ENCODE results near the gene MMP2. TPM values are rescaled to one million over a fixed set of nuclear protein-coding genes. Genes with fewer than 3 reads are reported as not detected.

The MMP2 gene
- total and polyA plus RNA-seq, 8 donors: 17.7 to 206 (median 96.7) TPM

- TF ChIP-seq POLR2AphosphoS5 (IDR thresholded peaks at IDR 0.05): no peak
- TF ChIP-seq, protein P1, sequence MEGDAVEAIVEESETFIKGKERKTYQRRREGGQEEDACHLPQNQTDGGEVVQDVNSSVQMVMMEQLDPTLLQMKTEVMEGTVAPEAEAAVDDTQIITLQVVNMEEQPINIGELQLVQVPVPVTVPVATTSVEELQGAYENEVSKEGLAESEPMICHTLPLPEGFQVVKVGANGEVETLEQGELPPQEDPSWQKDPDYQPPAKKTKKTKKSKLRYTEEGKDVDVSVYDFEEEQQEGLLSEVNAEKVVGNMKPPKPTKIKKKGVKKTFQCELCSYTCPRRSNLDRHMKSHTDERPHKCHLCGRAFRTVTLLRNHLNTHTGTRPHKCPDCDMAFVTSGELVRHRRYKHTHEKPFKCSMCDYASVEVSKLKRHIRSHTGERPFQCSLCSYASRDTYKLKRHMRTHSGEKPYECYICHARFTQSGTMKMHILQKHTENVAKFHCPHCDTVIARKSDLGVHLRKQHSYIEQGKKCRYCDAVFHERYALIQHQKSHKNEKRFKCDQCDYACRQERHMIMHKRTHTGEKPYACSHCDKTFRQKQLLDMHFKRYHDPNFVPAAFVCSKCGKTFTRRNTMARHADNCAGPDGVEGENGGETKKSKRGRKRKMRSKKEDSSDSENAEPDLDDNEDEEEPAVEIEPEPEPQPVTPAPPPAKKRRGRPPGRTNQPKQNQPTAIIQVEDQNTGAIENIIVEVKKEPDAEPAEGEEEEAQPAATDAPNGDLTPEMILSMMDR (IDR thresholded peaks at IDR 0.05): no peak
- no peak for TF ChIP-seq EP300 (IDR thresholded peaks at IDR 0.05)
- no peak for TF ChIP-seq POLR2A (IDR thresholded peaks at IDR 0.05)
- Histone ChIP-seq H3K9me3 (no peaks in the 10 kb centered on the region), H3K27ac (peak overlapping the region in 4 of 5 donors; percentile 32 to 86 (median 84)), H3K27me3 (peaks cover 3 to 40% (median 19%) of the 10 kb centered on the region in 3 donors), H3K4me3 (no peak overlapping the region), H3K36me3 (no peaks in the 10 kb centered on the region), H3K4me1 (peaks cover 11 to 39% (median 19%) of the 10 kb centered on the region in 4 donors)
- intact Hi-C loops (cut with DNase I; ENCODE audit: low total_unique reads): no loop called here
- 59 to 74% (median 64%) methylated on average over 5 to 6 of the region's 6 CpGs for WGBS, 5 donors
- peak in 1 of 2 donors; percentile 62 for DNase-seq
Observed at GRCh38 chr16:55476625-55477533, 2.1 kb upstream of the MMP2 start.

DNA sequence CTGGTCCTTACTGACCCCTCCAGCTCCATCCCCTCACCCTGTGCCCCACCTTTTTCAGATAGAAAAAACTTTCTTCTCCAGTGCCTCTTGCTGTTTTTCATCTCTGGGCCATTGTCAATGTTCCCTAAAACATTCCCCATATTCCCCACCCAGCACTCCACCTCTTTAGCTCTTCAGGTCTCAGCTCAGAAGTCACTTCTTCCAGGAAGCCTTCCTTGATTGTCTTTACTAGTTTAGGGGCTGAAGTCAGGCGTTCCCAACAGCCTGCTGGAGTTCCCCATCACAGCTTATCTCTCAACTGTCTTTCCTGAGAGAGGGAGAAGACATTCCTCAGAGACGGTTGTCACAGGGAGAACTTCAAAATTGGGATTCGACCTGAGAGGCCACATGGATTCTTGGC lies 1.3 kb upstream of the MMP2 start:
- H3K36me3 ChIP-seq: no peaks in the 10 kb centered on the region
- peak overlapping the region; percentile 32 to 86 (median 84) for H3K27ac ChIP-seq
- no peak for DNase-seq
- intact Hi-C loops (cut with DNase I; ENCODE audit: low total_unique reads): no loop called here
- H3K27me3 ChIP-seq: peaks cover 3 to 40% (median 19%) of the 10 kb centered on the region in 3 donors
- WGBS, 5 donors: 68 to 86% (median 74%) methylated on average over 3 of the region's 3 CpGs
- TF ChIP-seq EP300 (IDR thresholded peaks at IDR 0.05): no peak
- no peak for TF ChIP-seq POLR2AphosphoS5 (IDR thresholded peaks at IDR 0.05)
- TF ChIP-seq POLR2A (IDR thresholded peaks at IDR 0.05): no peak
- TF ChIP-seq, protein P1 (IDR thresholded peaks at IDR 0.05): no peak
- H3K4me3 ChIP-seq: no peak overlapping the region
- peaks cover 11 to 39% (median 19%) of the 10 kb centered on the region in 4 donors for H3K4me1 ChIP-seq
- H3K9me3 ChIP-seq: no peaks in the 10 kb centered on the region

- Histone ChIP-seq H3K9me3 (no peaks in the 10 kb centered on the region), H3K27me3 (peaks cover 3 to 40% (median 19%) of the 10 kb centered on the region in 3 donors), H3K4me3 (peak overlapping the region; percentile 48 to 58 (median 52)), H3K27ac (peak overlapping the region; percentile 62 to 86 (median 84)), H3K36me3 (peaks cover 0 to 13% (median 5%) of the 10 kb centered on the region in 4 donors), H3K4me1 (peaks cover 11 to 39% (median 19%) of the 10 kb centered on the region in 4 donors)
- 2% methylated on average over 13 to 41 of the region's 41 CpGs for WGBS, 5 donors
- intact Hi-C loops (cut with DNase I; ENCODE audit: low total_unique reads): no loop called here
- peak in 1 of 2 donors; percentile 53 for DNase-seq
- no peak for TF ChIP-seq POLR2AphosphoS5 (IDR thresholded peaks at IDR 0.05)
- TF ChIP-seq POLR2A (IDR thresholded peaks at IDR 0.05): no peak
- TF ChIP-seq EP300 (IDR thresholded peaks at IDR 0.05): no peak
- TF ChIP-seq, protein P1 (IDR thresholded peaks at IDR 0.05): no peak
Observed at GRCh38 chr16:55479430-55480140, 587 bp downstream of the MMP2 start.

DNA sequence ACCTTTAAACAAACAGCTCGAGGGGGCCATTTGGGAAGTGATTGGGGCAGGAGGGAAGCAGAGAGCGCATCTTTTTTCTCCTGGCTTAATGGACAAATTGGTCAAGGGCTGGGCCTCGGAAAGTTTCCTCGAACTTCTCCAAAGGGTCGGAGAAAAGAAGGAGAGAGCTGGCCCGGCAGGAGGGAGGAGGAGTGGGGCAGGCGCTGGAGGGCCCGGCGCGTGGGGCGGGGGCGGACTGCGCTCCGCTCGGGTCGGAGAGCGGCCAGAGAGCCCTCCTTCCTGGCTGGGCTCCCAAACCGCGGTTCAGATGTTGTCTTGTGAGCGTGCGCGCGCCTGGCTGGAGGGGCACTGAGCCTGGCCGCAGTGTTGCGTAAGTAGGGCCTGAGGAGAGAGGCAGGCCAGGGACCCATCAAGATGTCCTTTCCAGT lies 1.2 kb downstream of the MMP2 start:
- H3K4me3 ChIP-seq: peak overlapping the region; percentile 48 to 58 (median 52)
- H3K4me1 ChIP-seq: peaks cover 11 to 39% (median 19%) of the 10 kb centered on the region in 4 donors
- DNase-seq: peak; percentile 63 to 93
- no peaks in the 10 kb centered on the region for H3K9me3 ChIP-seq
- peaks cover 0 to 19% (median 9%) of the 10 kb centered on the region in 4 donors for H3K36me3 ChIP-seq
- peak in 2 of 3 donors; percentile 48 to 61 for TF ChIP-seq POLR2AphosphoS5 (IDR thresholded peaks at IDR 0.05)
- TF ChIP-seq EP300 (IDR thresholded peaks at IDR 0.05): no peak
- TF ChIP-seq POLR2A (IDR thresholded peaks at IDR 0.05): no peak
- 0 to 9% (median 2%) methylated on average over 15 to 25 of the region's 25 CpGs for WGBS, 5 donors
- intact Hi-C loops (cut with DNase I; ENCODE audit: low total_unique reads): no loop called here
- peak overlapping the region; percentile 62 to 86 (median 84) for H3K27ac ChIP-seq
- H3K27me3 ChIP-seq: peaks cover 3 to 40% (median 19%) of the 10 kb centered on the region in 3 donors
